ENCODE results near the gene STRIP2. TPM values are rescaled to one million over a fixed set of nuclear protein-coding genes. Genes with fewer than 3 reads are reported as not detected.

The STRIP2 gene
- total RNA-seq, 1 experiment from 2014 or later: 10.8 TPM

DNA sequence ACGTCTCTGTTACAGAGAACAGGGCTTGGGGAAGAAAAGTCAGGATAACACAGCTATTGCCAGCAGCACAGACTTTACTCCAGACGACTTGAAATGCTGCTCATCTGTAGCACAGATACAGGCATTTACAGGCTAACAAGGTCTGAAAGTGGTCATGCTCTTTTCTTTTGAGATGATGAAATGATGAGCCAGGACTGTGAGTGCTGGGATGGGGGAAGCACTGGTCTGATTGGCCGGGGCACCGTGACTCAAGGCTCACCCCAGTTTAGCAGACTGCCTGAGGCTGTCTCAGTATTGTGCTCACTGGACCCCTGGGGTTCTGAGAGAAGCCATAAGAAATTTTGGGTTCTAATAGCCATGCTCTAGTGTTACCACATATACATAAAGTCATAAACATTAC lies 80.5 kb downstream of the STRIP2 start:
- Histone ChIP-seq H3K9me2 (ENCODE audit: insufficient read depth) (no peaks in the 10 kb centered on the region), H3K27me3 (ENCODE audit: insufficient read depth, low read length) (no peaks in the 10 kb centered on the region), H3K4me2 (ENCODE audit: low read length) (no peak overlapping the region), H4K20me1 (ENCODE audit: insufficient read depth) (no peaks in the 10 kb centered on the region), H3K4me1 (ENCODE audit: control insufficient read depth in 1 of 2, insufficient read depth in 2 of 2, low read length in 2 of 2) (no peaks in the 10 kb centered on the region), H3K9me3 (ENCODE audit: control insufficient read depth in 1 of 2, insufficient read depth in 1 of 2, low read depth in 1 of 2, low read length in 2 of 2) (no peaks in the 10 kb centered on the region), H3K27ac (ENCODE audit: low read depth, low read length) (no peak overlapping the region), H2AFZ (ENCODE audit: low read depth, low read length, poor library complexity, severe bottlenecking) (no peak overlapping the region), H3K9ac (ENCODE audit: low read length) (no peak overlapping the region), H3K79me2 (ENCODE audit: insufficient read depth, low read length) (no peaks in the 10 kb centered on the region), H3K4me3 (replicated peaks in 1 of 2; ENCODE audit: low read depth in 1 of 2, low read length in 2 of 2) (no peak overlapping the region), H3K36me3 (ENCODE audit: control insufficient read depth in 1 of 2, insufficient read depth in 2 of 2, low read length in 2 of 2) (no peaks in the 10 kb centered on the region)
- ChIA-PET CTCF (no interaction called here), POLR2A (no interaction called here), RAD21 (ENCODE audit: low non-redundant PET in 1 of 2, low total read pairs in 2 of 2, uncharacterized antibody in 2 of 2, unreplicated experiment in 2 of 2) (no interaction called here)
- BruUV-seq (replicated peaks): no TSS peak
- TF ChIP-seq, protein P1, sequence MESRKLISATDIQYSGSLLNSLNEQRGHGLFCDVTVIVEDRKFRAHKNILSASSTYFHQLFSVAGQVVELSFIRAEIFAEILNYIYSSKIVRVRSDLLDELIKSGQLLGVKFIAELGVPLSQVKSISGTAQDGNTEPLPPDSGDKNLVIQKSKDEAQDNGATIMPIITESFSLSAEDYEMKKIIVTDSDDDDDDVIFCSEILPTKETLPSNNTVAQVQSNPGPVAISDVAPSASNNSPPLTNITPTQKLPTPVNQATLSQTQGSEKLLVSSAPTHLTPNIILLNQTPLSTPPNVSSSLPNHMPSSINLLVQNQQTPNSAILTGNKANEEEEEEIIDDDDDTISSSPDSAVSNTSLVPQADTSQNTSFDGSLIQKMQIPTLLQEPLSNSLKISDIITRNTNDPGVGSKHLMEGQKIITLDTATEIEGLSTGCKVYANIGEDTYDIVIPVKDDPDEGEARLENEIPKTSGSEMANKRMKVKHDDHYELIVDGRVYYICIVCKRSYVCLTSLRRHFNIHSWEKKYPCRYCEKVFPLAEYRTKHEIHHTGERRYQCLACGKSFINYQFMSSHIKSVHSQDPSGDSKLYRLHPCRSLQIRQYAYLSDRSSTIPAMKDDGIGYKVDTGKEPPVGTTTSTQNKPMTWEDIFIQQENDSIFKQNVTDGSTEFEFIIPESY (IDR thresholded peaks at IDR 0.05; ENCODE audit: extremely low read depth, insufficient replicate concordance, low read length): no peak
- TF ChIP-seq POLR2A (IDR thresholded peaks at IDR 0.05; ENCODE audit: borderline replicate concordance, extremely low read depth, insufficient read depth, insufficient read length) (no peak), EZH2phosphoT487 (IDR thresholded peaks at IDR 0.05; ENCODE audit: borderline replicate concordance) (no peak), POLR2AphosphoS5 (IDR thresholded peaks at IDR 0.05; ENCODE audit: low read depth, low read length) (no peak), EZH2 (IDR thresholded peaks at IDR 0.05) (no peak), ELF1 (IDR thresholded peaks at IDR 0.05; ENCODE audit: borderline replicate concordance, low read depth) (no peak), EGR1 (IDR thresholded peaks at IDR 0.05; ENCODE audit: low read depth) (no peak), SP1 (IDR thresholded peaks at IDR 0.05; ENCODE audit: low read depth) (no peak), JUND (IDR thresholded peaks at IDR 0.05) (no peak), RAD21 (IDR thresholded peaks at IDR 0.05; ENCODE audit: low read depth) (no peak), ZFX (IDR thresholded peaks at IDR 0.05) (no peak), SIN3A (IDR thresholded peaks at IDR 0.05; ENCODE audit: low read depth) (no peak), ZNF274 (IDR thresholded peaks at IDR 0.05; ENCODE audit: low read depth, low read length) (no peak), TCF7L2 (IDR thresholded peaks at IDR 0.05; ENCODE audit: borderline replicate concordance, extremely low read depth, insufficient read depth, insufficient read length) (no peak), SRF (IDR thresholded peaks at IDR 0.05; ENCODE audit: low read depth) (no peak)
- TF ChIP-seq, protein P2, sequence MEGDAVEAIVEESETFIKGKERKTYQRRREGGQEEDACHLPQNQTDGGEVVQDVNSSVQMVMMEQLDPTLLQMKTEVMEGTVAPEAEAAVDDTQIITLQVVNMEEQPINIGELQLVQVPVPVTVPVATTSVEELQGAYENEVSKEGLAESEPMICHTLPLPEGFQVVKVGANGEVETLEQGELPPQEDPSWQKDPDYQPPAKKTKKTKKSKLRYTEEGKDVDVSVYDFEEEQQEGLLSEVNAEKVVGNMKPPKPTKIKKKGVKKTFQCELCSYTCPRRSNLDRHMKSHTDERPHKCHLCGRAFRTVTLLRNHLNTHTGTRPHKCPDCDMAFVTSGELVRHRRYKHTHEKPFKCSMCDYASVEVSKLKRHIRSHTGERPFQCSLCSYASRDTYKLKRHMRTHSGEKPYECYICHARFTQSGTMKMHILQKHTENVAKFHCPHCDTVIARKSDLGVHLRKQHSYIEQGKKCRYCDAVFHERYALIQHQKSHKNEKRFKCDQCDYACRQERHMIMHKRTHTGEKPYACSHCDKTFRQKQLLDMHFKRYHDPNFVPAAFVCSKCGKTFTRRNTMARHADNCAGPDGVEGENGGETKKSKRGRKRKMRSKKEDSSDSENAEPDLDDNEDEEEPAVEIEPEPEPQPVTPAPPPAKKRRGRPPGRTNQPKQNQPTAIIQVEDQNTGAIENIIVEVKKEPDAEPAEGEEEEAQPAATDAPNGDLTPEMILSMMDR (IDR thresholded peaks at IDR 0.05 in 2 of 3, conservative IDR thresholded peaks at IDR 0.05 in 1 of 3; ENCODE audit: borderline replicate concordance in 1 of 3, insufficient read depth in 1 of 3, low read depth in 2 of 3, low read length in 2 of 3): no peak
- TF ChIP-seq, protein P3, sequence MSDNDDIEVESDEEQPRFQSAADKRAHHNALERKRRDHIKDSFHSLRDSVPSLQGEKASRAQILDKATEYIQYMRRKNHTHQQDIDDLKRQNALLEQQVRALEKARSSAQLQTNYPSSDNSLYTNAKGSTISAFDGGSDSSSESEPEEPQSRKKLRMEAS (IDR thresholded peaks at IDR 0.05): no peak
- TF ChIP-seq, protein P4, sequence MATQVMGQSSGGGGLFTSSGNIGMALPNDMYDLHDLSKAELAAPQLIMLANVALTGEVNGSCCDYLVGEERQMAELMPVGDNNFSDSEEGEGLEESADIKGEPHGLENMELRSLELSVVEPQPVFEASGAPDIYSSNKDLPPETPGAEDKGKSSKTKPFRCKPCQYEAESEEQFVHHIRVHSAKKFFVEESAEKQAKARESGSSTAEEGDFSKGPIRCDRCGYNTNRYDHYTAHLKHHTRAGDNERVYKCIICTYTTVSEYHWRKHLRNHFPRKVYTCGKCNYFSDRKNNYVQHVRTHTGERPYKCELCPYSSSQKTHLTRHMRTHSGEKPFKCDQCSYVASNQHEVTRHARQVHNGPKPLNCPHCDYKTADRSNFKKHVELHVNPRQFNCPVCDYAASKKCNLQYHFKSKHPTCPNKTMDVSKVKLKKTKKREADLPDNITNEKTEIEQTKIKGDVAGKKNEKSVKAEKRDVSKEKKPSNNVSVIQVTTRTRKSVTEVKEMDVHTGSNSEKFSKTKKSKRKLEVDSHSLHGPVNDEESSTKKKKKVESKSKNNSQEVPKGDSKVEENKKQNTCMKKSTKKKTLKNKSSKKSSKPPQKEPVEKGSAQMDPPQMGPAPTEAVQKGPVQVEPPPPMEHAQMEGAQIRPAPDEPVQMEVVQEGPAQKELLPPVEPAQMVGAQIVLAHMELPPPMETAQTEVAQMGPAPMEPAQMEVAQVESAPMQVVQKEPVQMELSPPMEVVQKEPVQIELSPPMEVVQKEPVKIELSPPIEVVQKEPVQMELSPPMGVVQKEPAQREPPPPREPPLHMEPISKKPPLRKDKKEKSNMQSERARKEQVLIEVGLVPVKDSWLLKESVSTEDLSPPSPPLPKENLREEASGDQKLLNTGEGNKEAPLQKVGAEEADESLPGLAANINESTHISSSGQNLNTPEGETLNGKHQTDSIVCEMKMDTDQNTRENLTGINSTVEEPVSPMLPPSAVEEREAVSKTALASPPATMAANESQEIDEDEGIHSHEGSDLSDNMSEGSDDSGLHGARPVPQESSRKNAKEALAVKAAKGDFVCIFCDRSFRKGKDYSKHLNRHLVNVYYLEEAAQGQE (IDR thresholded peaks at IDR 0.05; ENCODE audit: low read depth): no peak
- intact Hi-C loops (cut with micrococcal nuclease): no loop called here
- ATAC-seq (no peak), DNase-seq (ENCODE audit: low read depth, low spot score) (no peak)
